Putamen (tissue), 1 donor: ENCODE data around the gene ANK2.
"Not testable (repeated sequence)": the region's sequence is repeated elsewhere in the genome, so short reads cannot be mapped to it uniquely, and the experiment has no call there.

Experiments
- DNase-seq: peaks from one replicate; pipeline ENCODE4 v3.0.0-alpha.2; 2016; ENCODE audit warnings: low spot score

Gene ANK2

DNA sequence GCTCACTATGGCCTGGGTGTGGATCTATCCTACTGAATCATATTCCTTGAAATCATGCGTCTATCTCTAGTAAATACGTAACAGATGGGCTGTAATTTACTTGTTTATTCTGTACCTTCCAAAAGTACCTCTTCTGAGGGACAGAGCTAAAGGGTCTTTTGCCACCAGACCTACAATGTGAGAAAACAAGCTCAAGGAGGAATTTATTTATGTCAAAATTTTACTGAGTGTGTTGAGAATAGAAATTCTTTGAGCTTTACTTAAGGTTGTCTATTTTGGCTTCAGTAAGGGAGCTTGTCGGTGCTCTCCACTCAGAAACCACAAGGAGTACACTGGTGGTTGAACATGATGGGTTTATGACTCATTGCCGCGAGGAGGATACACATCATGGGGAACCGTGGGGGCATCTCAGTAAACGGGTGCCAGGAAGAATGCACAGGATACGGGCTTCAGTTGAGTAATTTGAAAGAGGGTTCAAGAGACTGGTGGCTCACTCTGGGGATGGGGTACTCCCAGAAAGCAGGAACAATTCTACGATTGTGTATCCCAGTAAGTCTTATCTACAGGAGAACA is 3.0 kb downstream of the ANK2 start:
- DNase-seq: no peak

DNA sequence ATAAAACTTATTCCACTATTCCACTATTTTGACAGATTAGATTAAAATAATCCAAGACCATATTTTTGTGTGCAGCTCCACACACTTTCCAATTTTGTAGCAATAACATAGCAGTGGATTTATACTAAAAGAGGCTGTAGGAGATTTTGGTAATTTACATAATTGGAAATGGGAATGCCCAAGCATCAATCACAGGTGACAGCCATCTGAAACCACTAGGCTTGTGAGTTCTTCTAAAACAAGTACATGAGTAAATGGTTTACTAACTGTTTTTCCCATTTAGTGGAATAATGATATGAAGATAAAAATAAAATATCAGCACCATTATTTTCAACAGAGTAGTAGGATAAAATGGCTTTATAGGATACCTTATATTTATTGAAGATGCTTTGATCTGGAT is 4.4 kb downstream of the ANK2 start:
- no peak for DNase-seq

DNA sequence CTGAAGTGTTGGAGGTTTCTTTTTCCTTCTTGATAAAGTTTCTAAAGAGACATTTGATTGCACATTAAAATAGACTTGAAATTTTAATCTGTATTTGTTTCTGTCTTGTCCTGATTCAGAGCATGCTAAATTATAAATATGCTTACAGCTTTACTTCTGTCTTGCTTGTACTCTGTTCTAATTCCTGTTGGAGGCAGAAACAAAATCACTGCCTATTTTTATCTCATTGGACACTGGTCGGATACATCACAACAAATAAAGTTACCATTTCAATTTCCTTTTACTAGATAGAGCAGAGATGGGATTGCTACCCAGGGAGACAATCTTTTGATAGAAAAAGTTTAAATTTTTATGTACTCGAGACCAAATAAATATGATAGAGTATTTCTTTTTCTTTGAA is 6.9 kb downstream of the ANK2 start:
- no peak for DNase-seq

GRCh38 chr4:113057891-113058290 is 8.4 kb downstream of the ANK2 start:
- DNase-seq: no peak

DNA sequence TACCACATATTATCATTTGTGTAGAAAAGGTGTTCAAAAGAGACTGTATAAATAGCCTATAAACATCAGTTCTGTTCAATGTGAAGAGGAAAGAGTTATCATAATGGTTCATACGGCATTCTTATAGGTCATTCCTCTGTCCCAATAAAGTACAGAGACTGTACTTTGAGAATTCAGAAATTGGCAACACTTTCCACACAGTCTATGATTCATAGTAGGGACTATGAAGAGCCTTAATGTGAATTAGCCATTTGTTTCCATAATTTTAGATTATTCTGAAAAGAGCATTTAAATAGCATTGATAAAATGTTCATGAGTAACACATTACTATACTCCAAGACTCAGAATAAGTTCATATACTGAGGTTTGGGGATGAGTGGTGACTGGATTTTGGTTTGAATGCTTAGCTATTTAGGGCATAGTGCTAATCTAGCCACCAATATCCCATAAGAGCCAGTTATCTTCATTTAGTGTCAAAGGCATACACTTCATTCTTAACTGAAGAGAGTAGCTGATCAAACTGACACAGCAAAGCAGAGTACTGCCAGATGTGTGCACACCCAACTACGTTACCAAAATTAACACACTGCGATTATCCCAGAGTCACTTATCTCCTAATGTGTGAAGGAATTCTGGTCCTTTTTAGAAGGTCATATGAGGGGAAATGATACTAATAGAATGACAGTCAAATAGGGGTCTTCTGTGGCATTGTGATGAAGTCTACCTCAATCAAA is 10.2 kb downstream of the ANK2 start:
- DNase-seq: no peak

- DNase-seq: no peak
Measured at GRCh38 chr4:113060853-113061252, 11.4 kb downstream of the ANK2 start.

- no peak for DNase-seq
Measured at GRCh38 chr4:113064244-113064643, 14.8 kb downstream of the ANK2 start.

GRCh38 chr4:113065629-113066028 is 16.2 kb downstream of the ANK2 start:
- no peak for DNase-seq

- not testable (repeated sequence) for DNase-seq
Measured at GRCh38 chr4:113068771-113069170, 19.3 kb downstream of the ANK2 start.

- DNase-seq: no peak
Measured at GRCh38 chr4:113069212-113069892, 19.9 kb downstream of the ANK2 start.

- DNase-seq: no peak
Measured at GRCh38 chr4:113070755-113071154, 21.3 kb downstream of the ANK2 start.

DNA sequence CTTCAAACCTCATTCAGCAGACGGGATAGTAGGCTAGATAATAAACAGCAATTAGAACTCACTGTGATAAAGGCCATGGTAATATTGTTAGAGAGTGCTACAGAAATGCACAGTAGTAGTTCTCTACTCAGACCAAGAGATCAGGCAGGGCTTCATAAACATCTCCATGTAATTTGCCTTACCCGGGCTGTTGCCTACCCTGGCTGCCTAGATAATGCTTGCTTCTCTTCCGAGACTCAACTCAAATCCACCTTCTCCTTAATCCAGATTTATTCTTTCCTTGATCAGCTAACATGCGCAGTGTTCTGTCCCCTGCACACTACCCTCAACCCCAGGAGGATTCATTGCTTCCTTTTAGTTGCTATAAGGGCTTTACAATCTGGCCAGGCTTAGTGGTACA is 21.8 kb downstream of the ANK2 start:
- DNase-seq: no peak

- DNase-seq: no peak
Measured at GRCh38 chr4:113071805-113072204, 22.4 kb downstream of the ANK2 start.

DNA sequence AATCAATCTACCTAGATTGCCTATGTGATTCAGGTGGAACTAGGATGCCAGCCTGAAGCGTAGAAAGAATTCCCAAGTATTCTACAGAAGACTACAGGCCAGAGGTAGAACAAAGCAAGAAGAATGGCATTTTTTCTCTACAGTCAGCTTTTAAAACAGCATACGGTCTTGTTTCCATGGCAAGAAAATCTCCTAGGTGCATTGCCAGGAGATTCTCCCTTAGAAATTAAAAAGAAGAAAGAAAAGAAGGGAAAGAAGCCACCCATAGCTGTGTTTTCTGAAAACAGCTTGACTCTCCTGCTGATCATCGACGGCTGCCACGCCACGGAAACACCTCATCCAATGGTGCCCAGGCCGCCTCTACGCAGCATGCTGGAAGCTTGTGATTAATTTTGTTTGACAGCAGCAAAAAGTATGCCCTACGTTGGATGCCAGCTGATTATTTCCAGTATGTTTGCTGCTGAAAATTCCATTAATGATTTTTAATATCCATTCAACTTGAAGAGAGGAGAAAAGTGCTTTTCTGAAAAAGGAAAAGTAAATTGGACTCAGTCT is 24.1 kb downstream of the ANK2 start:
- DNase-seq: no peak

DNA sequence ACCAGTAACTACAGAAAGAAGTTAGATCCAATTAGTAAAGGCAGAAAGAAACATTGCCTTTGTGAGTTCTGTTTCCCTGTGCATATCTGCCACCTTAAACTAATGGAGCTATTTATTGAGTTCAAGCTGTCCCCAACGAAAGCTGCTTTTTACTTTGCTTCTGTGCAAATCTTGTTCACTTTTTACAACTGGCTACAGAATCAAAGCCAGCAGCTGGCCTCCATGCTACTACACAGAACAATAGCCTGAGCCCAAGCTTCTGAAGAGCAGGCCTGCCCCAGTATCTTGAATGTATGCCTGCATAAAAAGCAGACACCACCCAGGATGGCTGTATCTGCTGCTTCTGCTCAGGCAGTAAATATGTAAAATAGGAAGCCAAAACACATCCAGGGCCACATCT is 28.1 kb downstream of the ANK2 start:
- peak; percentile 49 for DNase-seq

- no peak for DNase-seq
Measured at GRCh38 chr4:113078066-113078465, 28.6 kb downstream of the ANK2 start.

DNA sequence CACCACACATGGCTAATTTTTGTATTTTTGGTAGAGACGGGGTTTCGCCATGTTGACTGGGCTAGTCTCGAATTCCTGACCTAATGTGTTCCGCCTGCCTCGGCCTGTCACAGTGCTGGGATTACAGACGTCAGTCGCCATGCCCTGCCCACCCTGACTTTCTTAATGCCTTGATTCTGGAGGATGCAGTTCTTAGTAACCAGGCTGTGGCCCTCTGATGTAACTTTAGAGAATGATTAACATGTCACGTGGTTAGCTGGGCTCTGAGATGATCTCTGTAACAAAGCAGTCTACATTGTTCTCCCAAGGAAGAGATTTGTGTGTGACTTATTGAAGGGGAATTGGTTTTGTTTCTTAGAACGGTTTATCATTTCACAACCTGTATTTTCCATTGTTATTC is 30.6 kb downstream of the ANK2 start:
- peak; percentile 67 for DNase-seq

DNA sequence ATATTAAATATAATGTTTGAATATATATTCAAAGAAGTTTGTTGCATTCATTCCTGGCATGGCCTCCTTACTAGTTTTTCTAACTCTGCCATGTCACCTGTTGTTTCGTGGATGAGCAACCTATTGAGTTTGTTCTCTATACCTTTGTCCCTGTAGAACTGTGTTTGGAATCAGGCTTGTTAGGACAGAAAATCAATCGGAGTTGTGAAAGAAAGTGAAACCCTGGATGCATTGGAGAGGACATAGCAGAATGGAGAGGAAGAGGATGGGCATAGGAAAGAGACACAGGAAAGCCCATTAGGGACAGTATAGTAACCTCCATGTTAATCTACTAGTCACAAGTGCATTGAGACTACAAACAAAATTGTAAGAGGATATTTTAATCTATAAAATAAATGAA is 31.2 kb downstream of the ANK2 start:
- no peak for DNase-seq

GRCh38 chr4:113083346-113083745 is 33.9 kb downstream of the ANK2 start:
- DNase-seq: no peak

GRCh38 chr4:113086172-113086695 is 36.8 kb downstream of the ANK2 start:
- DNase-seq: no peak

- DNase-seq: no peak
Measured at GRCh38 chr4:113088050-113088449, 38.6 kb downstream of the ANK2 start.

DNA sequence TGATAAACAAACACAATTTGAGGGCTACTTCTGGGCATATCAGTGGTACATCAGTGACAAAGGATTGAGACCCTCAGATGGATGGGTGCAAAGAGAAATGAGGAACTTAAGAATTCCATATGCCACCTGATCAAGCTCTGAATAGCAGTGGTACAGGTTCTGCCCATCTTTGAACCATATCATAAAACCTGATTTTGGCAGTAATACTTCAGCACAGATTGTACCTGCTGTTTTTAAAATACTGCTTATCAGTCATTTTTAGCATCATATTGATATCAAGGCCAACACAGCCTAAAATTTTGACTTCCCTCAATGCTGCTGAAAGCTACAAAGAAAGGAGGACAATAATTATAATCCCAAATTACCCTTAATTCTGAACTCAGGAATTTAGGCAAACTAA is 41.5 kb downstream of the ANK2 start:
- DNase-seq: no peak

- no peak for DNase-seq
Measured at GRCh38 chr4:113094331-113094730, 44.9 kb downstream of the ANK2 start.
